Adrenal gland (tissue), 5 donors: ENCODE data around the gene DHRS3.

Experiments
- CTCF ChIP-seq, 6 experiments: fragments of 450-650 bp in 4 of 6; fragments of 200-600 bp in 2 of 6; sonication (generic) in 1 of 6; IDR thresholded peaks; 1 replicate in 5 of 6; 2 replicates in 1 of 6; pipeline versions ENCODE4 v1.5.1 to v1.8.0; 2016 to 2021; ENCODE audit warnings: antibody characterized with exemption in 6 of 6, mild to moderate bottlenecking in 2 of 6, moderate library complexity in 1 of 6
- POLR2A ChIP-seq, 2 donors: fragments of 450-650 bp; IDR thresholded peaks; one replicate each; pipeline ENCODE4 v1.6.1; 2017; ENCODE audit warnings: antibody characterized with exemption in 2 of 2, mild to moderate bottlenecking in 2 of 2, moderate library complexity in 1 of 2
- donor health status: DM: no; HTN: no; CAD: no.

DNA sequence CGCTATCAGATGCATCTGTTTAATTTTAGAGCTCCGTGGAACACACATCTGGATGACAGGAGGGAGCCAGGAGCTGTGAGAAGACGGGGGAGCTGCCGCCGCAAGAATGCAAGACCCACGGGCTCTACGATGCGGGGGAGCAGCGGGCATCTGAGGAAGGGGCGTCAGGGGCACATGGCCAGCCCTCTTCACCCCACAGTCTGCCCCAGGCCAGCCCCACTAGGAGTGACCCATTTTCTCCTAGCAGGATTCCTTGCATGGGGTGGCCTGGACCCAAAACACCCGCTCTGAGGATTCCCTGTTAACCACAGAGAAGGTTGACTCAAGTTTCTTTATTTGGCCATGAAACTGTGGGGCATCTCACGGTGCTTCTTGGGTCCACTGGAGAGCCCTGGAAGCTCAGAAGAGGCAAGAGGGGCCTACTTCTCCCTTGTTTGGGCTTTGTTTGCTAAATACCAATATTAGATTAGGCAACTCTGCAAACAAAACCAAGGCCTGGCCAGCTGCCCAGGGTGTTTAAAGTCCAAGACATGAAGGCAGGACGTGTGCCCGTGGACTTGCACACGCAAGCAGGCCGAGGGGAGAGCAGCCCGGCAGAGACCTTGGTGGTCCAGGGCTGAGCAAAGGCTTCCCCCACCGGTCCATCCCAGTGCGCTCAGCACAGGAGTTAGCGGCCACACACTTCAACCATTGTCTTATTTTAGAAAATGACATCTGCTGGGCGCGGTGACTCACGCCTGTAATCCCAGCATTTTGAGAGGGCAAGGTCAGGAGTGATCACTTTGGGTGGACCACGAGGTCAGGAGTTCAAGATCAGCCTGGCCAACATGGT is 89.8 kb downstream of the DHRS3 start:
- TF ChIP-seq CTCF (IDR thresholded peaks at IDR 0.05) (no peak), POLR2A (IDR thresholded peaks at IDR 0.05) (no peak)
